Measurements from ENCODE around the gene CPSF4.
"Not testable (repeated sequence)": the region's sequence is repeated elsewhere in the genome, so short reads cannot be mapped to it uniquely, and the experiment has no call there.

CPSF4 gene

GRCh38 chr7:99408379-99409191 lies 30.2 kb upstream of the CPSF4 start, which contains the start of the genes BUD31 and PDAP1:
TSS of gene BUD31 (plus strand) at chr7:99408969. CDS start at chr7:99411093, 2,124 bp downstream.
TSS of gene PDAP1 (minus strand) at chr7:99408597. CDS start at chr7:99408548, 49 bp downstream.
- DNase-seq, result peak; percentile 93

GRCh38 chr7:99409192-99409572 lies 29.6 kb upstream of the CPSF4 start:
- DNase-seq, result no peak

GRCh38 chr7:99409806-99410205 lies 28.9 kb upstream of the CPSF4 start:
- no peak for DNase-seq

DNA sequence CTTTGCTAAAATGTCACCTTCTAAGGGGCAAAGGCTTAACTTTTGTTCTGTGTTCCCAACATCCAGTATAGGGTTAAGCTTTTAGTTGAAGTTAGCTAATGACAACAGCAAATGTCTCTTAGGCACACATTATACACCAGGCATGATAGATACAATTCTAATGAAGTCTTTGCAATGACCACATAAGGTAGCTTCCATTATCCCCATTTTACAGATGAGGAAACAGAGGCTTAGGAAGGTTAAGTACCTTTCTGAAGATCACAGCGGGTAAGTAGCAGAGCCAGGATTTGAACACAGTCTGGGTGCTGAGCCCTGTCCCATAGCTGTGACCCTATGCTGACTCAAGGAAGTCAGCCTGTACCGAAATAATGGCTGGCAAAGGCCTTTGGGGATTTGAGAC lies 28.1 kb upstream of the CPSF4 start:
- no peak for DNase-seq

GRCh38 chr7:99415513-99416127 lies 23.1 kb upstream of the CPSF4 start:
- DNase-seq, result peak; percentile 42

DNA sequence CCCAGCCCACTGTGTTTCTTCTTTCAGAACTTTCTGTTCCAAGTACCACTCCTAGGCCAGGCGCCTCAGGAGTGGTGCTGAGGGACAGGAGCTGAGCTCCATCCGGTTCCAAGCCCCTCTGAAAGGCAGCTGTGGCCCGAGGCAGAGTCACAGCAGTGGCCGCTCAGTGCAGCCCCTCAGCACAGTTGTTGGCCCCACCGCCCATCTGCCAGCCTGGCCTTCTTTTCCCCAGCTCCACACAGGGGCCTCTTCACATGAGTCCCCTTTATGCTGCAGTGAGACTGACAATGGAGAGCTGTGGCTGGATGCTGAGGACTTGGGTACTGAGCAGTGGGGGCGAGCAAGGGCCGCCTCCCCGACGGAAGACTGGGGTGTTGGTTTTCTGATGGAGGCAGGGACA lies 20.5 kb upstream of the CPSF4 start:
- DNase-seq, result no peak

DNA sequence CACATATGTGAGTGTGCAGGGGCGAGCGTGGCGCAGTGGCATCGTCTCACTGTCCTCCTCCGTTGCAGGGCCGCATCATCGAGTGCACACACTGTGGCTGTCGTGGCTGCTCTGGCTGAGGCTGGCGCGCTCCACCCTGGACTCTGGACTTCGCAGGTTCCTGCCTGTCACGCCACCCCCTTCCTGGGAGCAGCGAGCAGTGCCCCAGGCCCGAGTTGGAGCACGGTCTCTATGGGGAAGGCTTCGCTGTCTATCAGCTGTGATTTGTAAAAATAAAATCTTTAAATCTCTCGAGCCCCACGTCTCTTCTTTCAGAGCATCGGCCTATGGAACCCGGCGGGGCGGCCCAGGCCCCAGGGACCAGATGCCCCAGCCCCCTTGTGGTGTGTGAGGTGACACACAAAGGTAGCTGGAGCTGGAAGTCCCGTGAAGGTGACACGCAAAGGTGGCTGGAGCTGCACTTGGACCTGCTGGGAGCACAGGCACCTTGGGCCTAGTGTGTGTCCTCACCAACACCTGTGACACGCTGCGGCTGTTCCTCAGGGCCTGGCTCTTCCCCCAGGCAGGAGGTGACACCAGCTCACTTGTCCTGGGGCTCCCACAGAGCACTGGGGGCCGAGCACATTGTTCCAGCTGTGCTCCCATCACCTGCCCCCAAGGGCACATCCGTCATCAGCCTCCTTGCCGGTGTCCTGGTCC lies 19.3 kb upstream of the CPSF4 start:
- DNase-seq, result no peak

GRCh38 chr7:99420213-99420612 lies 18.5 kb upstream of the CPSF4 start:
- no peak for DNase-seq

DNA sequence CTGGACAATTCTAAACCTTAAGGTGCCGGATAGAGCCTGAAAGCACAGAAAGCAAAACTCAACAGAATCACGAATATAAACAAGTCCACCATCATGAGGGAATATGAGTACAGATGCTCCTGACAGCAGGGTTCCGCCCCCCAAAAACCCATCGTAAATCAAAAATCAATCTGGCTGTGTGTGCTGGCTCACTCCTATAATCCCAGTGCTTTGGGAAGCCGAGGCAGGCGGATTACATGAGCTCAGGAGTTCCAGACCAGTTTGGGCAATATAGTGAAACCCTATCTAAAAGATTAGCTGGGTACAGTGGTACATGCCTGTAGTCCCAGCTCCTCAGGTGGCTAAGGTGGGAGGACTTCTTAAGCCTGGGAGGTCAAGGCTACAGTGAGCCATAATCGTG lies 17.8 kb upstream of the CPSF4 start:
- no peak for DNase-seq

- DNase-seq, result no peak
Measured at GRCh38 chr7:99422186-99422585, 16.6 kb upstream of the CPSF4 start.

DNA sequence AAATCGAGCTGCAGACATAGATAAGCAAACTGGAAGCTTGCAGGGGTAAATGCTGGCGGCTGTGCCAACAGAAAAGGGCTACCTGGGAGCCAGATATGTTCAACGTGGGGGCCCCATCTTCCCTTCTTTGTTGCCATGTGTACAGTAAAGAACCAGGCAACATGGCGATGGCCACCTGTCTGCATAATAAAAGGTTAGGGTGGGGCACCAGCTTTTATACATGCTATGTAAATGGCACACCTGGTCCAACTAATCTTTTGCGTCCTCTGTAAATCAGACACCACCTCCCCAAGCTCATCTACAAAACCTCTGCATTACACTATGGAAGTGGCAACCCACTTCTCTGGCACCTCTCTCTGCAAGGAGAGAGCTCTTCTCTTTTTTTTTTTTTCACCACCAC lies 16.1 kb upstream of the CPSF4 start:
- DNase-seq, result no peak

GRCh38 chr7:99424932-99425730 lies 13.6 kb upstream of the CPSF4 start:
- DNase-seq, result no peak

- no peak for DNase-seq
Measured at GRCh38 chr7:99428972-99429566, 9.7 kb upstream of the CPSF4 start.

DNA sequence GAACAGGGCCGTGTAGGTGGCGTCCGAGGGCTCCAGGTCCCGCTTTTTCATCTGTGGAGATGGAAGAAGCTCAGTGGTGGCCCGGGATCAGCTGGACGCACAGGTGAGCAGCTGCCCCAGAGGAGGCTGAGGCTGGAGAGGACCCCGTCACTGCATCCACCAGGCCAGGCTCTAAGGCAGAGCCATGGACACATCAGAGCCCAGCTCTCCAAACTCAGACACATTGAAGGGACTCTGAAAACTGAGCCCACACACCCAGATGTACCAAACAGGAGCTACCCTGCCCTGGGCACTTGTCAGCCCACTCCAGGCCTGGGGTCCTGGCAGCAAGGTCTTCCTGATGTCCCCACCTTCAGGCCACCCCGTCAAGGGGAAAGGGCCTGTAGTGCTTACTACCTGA lies 9.0 kb upstream of the CPSF4 start:
- DNase-seq, result no peak

DNA sequence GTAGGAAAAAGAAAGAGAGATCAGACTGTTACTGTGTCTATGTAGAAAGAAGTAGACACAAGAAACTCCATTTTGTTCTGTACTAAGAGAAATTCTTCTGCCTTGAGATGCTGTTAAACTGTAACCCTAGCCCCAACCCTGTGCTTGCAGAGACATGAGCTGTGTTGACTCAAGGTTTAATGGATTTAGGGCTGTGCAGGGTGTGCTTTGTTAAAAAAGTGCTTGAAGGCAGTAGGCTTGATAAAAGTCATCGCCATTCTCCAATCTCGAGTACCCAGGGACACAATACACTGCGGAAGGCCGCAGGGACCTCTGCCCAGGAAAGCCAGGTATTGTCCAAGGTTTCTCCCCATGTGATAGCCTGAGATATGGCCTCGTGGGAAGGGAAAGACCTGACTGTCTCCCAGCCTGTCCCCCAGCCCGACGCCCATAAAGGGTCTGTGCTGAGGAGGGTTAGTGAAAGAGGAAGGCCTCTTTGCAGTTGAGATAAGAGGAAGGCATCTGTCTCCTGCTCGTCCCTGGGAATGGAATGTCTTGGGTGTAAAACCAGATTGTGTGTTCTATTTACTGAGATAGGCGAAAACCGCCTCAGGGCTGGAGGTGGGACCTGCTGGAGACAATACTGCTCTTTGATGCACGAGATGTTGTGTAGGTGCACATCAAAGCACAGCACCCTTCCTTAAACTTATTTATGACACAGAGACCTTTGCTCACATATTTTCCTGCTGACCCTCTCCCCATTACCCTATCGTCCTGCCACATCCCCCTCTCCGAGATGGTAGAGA lies 6.8 kb upstream of the CPSF4 start:
- not testable (repeated sequence) for DNase-seq

- DNase-seq, result no peak
Measured at GRCh38 chr7:99433158-99433557, 5.6 kb upstream of the CPSF4 start.

DNA sequence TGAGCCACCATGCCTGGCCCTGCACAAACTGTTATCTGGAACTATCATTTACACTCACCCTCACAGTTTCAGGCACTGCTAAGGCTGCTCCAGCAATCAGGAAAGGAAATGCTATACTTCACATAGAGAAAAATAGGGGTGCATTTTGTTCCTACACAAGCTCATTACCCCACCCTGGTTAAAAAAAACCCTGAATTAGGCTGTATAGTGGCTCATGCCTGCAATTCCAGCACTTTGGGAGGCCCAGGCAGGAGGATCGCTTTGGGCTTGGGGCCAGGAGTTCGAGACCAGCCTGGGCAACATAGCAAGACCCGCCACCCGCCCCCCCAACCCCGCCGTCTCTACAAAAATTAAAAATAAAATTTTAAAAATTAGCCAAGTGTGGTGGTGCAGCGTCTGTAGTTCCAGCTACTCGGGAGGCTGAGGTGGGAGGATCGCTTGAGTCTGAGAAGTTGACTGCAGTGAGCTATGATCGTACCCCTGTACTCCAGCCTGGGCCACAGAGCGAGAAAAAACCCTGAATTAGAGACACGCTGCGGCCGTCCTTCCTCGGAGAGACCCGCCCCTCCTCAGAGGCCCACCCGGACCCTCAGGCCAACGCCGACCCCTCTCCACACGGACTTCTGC lies 684 bp upstream of the CPSF4 start:
- DNase-seq, result no peak

DNA sequence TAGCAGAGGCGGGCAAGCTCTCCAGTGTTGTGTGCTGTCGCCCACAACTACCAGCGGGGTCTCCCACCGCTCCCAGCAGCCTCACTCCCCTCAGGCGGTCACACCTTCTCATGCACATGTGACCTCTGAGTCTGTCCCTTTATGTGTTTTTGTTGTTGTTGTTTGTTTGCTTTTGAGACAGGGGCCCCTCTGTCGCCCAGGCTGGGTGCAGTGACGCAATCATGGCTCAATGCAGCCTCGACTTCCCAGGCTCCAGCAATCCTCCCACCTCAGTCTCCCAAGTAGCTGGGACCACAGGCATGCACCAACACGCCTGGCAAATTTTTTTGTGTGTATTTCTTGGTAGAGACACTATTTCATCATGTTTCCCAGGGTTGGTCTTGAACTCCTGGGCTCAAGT lies 1.5 kb downstream of the CPSF4 start:
- no peak for DNase-seq

GRCh38 chr7:99446096-99446495 lies 7.4 kb downstream of the CPSF4 start:
- DNase-seq, result no peak

DNA sequence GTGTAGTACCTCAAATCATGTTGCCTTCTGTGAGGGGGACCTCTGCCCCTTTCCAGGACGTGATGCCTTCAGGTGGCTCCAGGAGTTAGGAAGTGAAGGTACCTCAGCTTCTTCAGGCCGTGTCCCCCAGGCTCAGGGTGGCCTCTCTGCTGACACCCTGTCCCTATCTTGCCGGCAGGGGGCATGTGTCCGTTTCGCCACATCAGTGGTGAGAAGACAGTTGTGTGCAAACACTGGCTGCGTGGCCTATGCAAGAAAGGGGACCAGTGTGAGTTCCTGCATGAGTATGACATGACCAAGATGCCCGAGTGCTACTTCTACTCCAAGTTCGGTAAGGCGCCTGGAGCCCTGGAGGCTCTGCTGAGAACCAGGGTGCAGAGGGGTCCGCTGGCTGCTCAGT lies 9.2 kb downstream of the CPSF4 start:
- DNase-seq, result peak; percentile 13

DNA sequence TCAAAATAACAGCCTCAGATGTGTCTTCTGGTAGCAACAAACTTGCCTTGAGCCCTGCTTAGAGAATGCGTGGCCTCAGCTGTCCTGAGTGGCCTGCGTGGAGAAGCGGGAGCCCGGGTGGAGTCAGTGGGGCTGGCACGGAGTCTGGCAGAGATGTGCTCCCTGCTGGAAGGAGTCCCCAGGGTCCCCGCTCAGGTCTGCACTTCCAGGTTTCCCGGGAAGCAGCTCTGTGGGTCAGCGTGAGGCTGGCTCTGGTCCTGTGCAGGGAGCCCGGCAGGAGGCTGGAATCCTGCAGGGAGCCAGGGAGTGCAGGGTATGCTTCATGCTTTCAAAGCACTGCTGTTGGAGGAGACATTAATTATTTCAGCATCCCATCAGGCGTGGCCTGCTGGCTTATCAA lies 10.1 kb downstream of the CPSF4 start:
- no peak for DNase-seq
